Smooth muscle cell of bladder (primary cell): ENCODE measurements around the gene ZNF502. TPM values are rescaled to one million over a fixed set of nuclear protein-coding genes. Genes with fewer than 3 reads are reported as not detected.

Experiments
- total RNA-seq: library from RNA; depleted of rRNA; stranded (reverse); fragments of >200 nt; gene quantifications from 2 replicates; pipeline ENCODE4 v1.2.3, GENCODE V29; 2014

The ZNF502 gene
- total RNA-seq, result 3.4 and 3.7 TPM in 2 replicates

GRCh38 chr3:44712455-44713075 is at the start of gene ZNF502:
Gene ZNF502 (plus strand): TSS chr3:44712660. CDS start chr3:44720262, 7,602 bp downstream.

GRCh38 chr3:44729384-44729910 is 17.0 kb downstream of the ZNF502 start, which contains the start of gene ZNF501:
Gene ZNF501 (plus strand): TSS chr3:44729635. CDS start chr3:44734422, 4,787 bp downstream.

GRCh38 chr3:44761424-44762169 is 49.1 kb downstream of the ZNF502 start, which contains the start of the genes KIAA1143 and KIF15:
Gene KIAA1143 (minus strand): TSS chr3:44761619. CDS start chr3:44761602, 17 bp downstream.
Gene KIF15 (plus strand): TSS chr3:44761794. CDS start chr3:44761866, 72 bp downstream.

Other genes starting within 250 kb of the ZNF502 start
- gene ZNF445, start 235.0 kb upstream of the ZNF502 start, total RNA-seq, result 5.5 and 7.4 TPM in 2 replicates
- 7.8 and 9.4 TPM in 2 replicates for gene ZKSCAN7, start 157.5 kb upstream of the ZNF502 start, total RNA-seq
- 2.1 and 2.6 TPM in 2 replicates for gene ZNF660, start 127.7 kb upstream of the ZNF502 start, total RNA-seq
- 16.6 and 17.5 TPM in 2 replicates for gene ZNF197, start 87.6 kb upstream of the ZNF502 start, total RNA-seq
- gene ZNF35, start 63.9 kb upstream of the ZNF502 start, total RNA-seq, result 9.5 and 11.0 TPM in 2 replicates
- gene ZNF501, start 17.0 kb downstream of the ZNF502 start, total RNA-seq, result 4.0 and 5.4 TPM in 2 replicates
- gene KIAA1143, start 49.0 kb downstream of the ZNF502 start, total RNA-seq, result 15.8 and 16.6 TPM in 2 replicates
- 1.5 and 1.8 TPM in 2 replicates for gene KIF15, start 49.1 kb downstream of the ZNF502 start, total RNA-seq
- 22.8 and 28.2 TPM in 2 replicates for gene TMEM42, start 149.3 kb downstream of the ZNF502 start, total RNA-seq
- not detected in 2 replicates for gene TGM4, start 161.9 kb downstream of the ZNF502 start, total RNA-seq